Measurements from ENCODE around the gene ZNF282.
"Not testable (repeated sequence)": the region's sequence is repeated elsewhere in the genome, so short reads cannot be mapped to it uniquely, and the experiment has no call there.

The ZNF282 gene

DNA sequence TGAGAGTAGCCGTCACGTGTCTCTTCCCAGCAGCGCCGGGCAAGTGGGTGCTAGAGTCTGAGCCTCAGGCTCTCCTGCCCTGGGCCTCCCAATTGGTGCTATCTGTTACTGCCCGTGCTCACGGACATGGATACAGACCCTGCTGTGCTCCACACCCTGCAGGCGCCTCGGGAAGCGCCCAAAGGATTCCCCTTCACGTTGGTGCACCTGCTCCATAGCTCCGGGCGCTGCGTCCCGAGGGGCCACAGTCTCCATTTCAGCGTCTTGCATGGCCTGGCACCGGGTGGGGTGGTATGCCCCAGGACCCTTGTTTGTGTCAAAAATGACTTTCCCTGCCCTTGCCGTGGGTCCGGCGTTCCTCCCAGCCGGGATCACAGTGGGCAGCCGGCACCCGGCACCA is 30.3 kb downstream of the ZNF282 start:
- no peak for DNase-seq

DNA sequence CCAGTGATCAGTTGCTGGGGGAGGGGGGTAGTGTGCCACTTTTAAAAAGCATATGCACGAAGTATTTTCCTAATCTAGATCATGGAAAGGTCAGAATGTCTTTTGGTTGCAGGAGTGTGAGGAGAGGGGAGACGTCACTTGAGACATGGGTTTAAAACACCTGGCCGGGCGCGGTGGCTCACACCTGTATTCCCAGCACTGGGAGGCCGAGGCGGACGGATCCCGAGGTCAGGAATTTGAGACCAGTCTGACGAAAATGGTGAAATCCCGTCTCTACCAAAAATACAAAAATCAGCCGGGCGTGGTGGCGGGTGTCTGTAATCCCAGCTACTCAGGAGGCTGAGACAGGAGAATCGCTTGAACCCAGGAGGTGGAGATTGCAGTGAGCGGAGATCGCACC is 31.0 kb downstream of the ZNF282 start:
- DNase-seq: not testable (repeated sequence)

GRCh38 chr7:149226840-149227494 is 31.6 kb downstream of the ZNF282 start:
- no peak for DNase-seq

GRCh38 chr7:149228831-149229471 is 33.6 kb downstream of the ZNF282 start:
- DNase-seq: no peak

GRCh38 chr7:149229526-149229925 is 34.2 kb downstream of the ZNF282 start:
- DNase-seq: no peak

DNA sequence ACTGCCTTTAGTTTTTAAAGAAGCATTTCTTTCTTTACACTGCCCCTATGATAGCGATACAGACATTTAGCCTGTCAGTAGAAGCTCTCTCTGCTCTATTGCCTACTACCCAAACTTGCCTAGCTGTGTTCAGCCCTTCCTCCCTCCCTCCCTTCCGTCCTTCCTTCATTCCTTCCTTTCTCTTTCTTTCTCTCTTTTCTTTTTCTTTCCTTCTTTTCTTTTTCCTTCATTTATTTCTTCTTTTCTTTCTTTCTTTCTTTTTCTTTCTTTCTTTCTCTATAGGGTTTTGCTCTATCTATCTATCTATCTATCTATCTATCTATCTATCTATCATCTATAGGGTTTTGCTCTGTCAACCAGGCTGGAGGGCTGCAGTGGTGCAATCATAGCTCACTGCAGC is 37.0 kb downstream of the ZNF282 start:
- DNase-seq: no peak

GRCh38 chr7:149233655-149234204 is 38.4 kb downstream of the ZNF282 start:
- DNase-seq: not testable (repeated sequence)

DNA sequence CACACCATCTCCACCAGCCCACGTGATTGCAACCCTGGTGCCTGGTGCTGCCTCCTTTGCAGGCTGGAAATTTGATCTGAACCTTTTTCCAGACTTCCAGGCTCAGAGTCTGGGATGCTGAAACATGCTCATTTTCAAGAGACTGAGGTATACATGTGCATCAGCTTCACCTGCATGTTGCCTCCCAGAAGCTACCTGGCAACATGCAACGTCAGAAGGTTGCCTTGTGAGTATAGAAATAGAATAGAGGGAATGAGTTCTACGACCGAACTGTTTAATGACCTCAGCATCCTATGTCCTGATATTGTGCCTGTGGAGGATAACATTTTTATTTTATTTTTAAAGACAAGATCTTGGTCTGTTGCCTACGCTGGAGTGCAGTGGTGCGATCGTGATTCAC is 42.2 kb downstream of the ZNF282 start:
- no peak for DNase-seq

- DNase-seq: no peak
These were observed 42.7 kb downstream of the ZNF282 start for GRCh38 chr7:149238051-149238450.

- DNase-seq: peak; percentile 28
These were observed 44.2 kb downstream of the ZNF282 start, which contains the start of gene ZNF212 for GRCh38 chr7:149239345-149240143. ZNF212 (plus strand) TSS chr7:149239651; CDS start chr7:149239779, 128 bp downstream.

DNA sequence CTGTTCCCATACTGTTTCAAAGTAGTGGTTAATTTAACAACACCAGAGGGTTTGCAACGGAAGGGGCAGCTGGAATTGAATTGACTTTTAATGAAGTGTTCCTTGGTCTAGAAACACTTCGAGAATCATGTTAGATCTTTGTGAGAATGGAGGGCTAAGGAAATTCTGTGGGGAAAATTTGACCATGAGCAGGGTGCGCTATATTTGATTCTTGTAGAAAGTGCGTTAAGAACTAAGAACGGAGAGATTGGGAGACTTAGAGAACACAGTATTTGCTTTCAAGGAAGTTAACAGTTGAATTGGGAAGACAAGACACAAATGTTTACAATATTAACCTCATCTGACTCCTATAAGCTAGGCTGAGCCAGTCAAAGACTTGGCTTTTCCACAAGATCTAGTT is 45.3 kb downstream of the ZNF282 start:
- no peak for DNase-seq

- DNase-seq: no peak
These were observed 46.4 kb downstream of the ZNF282 start for GRCh38 chr7:149241696-149242095.

GRCh38 chr7:149245244-149245643 is 49.9 kb downstream of the ZNF282 start:
- DNase-seq: no peak

GRCh38 chr7:149245744-149246143 is 50.4 kb downstream of the ZNF282 start:
- no peak for DNase-seq

- no peak for DNase-seq
These were observed 53.4 kb downstream of the ZNF282 start for GRCh38 chr7:149248777-149249176.

- not testable (repeated sequence) for DNase-seq
These were observed 54.8 kb downstream of the ZNF282 start for GRCh38 chr7:149250151-149250550.

DNA sequence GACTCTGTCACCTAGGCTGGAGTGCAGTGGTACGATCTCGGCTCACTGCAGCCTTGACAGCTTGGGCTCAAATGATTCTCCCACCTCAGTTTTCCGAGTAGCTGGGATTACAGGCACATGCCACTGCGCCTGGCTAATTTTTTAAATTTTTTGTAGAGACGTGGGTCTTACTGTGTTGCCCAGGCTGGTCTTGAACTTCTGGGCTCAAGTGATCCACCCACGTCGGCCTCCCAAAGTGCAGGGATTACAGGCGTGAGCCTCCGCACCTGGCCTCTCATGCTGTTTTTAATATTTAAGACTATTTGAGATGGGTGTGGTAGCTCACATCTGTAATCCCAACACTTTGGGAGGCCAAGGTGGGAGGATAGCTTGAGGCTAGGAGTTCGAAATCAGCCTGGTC is 56.2 kb downstream of the ZNF282 start:
- DNase-seq: not testable (repeated sequence)

DNA sequence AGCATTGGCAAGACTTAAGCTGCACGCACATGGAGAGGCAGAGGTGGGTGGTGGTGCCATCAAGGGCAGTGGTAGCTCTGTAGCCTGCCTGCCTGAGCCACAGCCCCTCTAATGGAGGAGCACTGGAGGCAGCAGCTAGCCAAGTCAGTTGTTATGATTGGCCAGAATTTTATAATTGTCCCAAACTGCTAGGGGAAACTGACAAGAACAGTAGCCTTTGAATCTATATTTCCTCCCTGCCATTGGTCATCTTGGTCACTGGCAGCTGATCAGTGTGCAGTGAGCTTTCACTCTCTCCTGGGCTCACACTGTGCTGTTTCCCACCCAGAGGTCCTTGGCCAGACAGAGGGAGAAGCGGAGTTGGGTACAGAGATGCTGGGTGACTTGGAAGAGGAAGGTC is 57.0 kb downstream of the ZNF282 start:
- no peak for DNase-seq

GRCh38 chr7:149253665-149254064 is 58.3 kb downstream of the ZNF282 start:
- no peak for DNase-seq

DNA sequence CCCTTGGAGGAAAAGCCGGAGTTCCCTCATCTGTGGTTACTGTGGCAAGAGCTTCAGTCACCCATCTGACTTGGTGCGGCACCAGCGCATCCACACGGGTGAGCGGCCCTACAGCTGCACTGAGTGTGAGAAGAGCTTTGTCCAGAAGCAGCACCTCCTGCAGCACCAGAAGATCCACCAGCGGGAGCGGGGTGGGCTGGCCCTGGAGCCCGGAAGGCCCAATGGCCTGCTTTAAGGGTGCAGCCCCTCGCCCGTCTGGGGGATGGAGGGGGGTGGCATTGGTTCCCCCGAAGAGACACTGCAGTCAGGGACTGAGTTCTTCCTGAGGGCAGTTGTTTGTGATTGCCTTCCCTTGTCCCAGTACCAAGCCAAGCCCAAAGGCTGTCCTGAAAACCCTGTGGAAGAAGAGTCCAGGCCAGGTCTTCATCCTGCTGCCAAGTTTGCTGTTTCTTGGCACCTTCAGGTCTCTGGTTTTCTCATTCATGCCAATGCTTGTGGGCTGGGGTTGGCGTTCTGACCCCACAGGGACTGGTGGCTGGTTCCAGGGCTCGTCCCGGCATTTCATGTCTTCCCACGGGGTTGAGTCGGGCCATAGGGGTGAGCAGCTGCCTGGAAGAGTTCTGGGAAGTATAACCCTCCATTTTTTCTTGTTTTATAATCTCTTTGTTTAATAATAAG is 59.0 kb downstream of the ZNF282 start:
- DNase-seq: no peak

DNA sequence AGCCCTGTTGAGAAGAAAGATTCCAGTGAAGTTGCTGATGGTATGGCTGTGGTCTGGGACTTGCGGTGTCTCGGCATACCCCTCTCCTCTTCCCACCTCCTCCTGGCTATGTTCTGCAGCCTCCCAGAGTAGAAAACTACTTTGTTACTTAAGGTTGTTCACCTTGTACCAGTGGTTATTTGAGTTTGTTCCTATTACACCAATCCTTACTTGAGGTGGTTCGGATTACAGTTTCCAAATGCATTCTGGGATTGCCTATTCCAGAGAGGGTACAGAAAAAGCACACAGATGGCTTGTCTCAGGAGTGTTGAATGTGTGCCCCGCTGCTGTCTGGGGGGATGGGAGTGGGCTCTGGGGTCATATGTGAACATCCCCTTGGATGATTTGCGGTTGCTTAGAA is 59.8 kb downstream of the ZNF282 start:
- DNase-seq: no peak

DNA sequence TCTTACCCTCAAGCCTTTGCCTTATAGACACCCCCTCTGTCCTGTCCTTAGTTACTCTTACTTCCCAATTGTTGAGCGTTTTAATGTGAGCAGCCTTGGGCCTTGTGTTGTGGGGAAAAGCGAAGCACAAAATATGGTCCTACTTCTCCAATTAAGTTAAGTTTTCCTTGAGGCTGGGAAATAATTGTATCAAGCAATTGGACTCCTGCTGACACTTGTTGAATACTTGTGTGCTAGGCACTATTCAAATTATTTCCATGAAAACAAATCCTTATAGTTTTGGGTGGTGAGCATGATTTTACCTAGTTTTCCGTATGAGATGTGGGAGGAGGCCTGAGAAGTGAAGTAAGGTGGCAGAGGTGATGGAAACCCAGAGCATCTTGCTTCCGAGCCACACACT is 61.2 kb downstream of the ZNF282 start:
- DNase-seq: no peak

DNA sequence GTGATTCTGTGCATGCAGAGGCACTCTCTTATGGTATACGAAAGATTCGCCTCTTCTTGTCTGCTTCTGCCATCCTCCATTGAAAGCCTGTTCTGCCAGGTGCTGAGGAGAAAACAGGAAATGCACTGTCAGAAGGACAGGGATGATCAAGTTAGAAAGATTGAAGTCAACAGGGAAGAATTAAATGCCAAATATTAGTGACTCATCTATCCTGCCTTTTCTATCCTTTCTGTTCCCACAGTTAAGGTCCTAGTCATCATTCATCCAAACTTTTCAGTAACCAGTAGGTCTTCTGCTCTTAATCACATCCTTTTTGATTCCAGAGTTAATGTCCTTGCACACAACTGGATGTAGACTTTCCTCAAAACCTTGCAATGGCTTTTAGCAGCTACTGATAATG is 61.8 kb downstream of the ZNF282 start:
- DNase-seq: no peak

Data from NCI-H187 treated with DMSO at 0.1 percent for 48 hours (cell line).